HuH-7 (cell line): Measurements from ENCODE around the gene DMD.
"Not testable (repeated sequence)": the region's sequence is repeated elsewhere in the genome, so short reads cannot be mapped to it uniquely, and the experiment has no call there.

Experiments used
- DNase-seq: peaks from one replicate; pipeline ENCODE4 v3.0.0; 2011; ENCODE audit warnings: low spot score

DMD gene

GRCh38 chrX:32851556-32851955 is 359.8 kb downstream of the DMD start:
- DNase-seq = no peak

- no peak for DNase-seq
Measured at GRCh38 chrX:32847921-32848320, 363.4 kb downstream of the DMD start.

GRCh38 chrX:32842053-32842452 is 369.3 kb downstream of the DMD start:
- DNase-seq = no peak

- DNase-seq = no peak
Measured at GRCh38 chrX:32839781-32840180, 371.6 kb downstream of the DMD start.

GRCh38 chrX:32825009-32825408 is 386.3 kb downstream of the DMD start:
- no peak for DNase-seq

GRCh38 chrX:32804034-32804433 is 407.3 kb downstream of the DMD start:
- DNase-seq = no peak

GRCh38 chrX:32798990-32799389 is 412.4 kb downstream of the DMD start:
- DNase-seq = no peak

GRCh38 chrX:32788936-32789335 is 422.4 kb downstream of the DMD start:
- no peak for DNase-seq

- DNase-seq = no peak
Measured at GRCh38 chrX:32780109-32780508, 431.2 kb downstream of the DMD start.

GRCh38 chrX:32778965-32779364 is 432.4 kb downstream of the DMD start:
- DNase-seq = no peak

- no peak for DNase-seq
Measured at GRCh38 chrX:32774966-32775365, 436.4 kb downstream of the DMD start.

GRCh38 chrX:32749070-32749469 is 462.3 kb downstream of the DMD start:
- DNase-seq = no peak

- no peak for DNase-seq
Measured at GRCh38 chrX:32745323-32745722, 466.0 kb downstream of the DMD start.

- no peak for DNase-seq
Measured at GRCh38 chrX:32744921-32745320, 466.4 kb downstream of the DMD start.

- DNase-seq = no peak
Measured at GRCh38 chrX:32741910-32742309, 469.4 kb downstream of the DMD start.

GRCh38 chrX:32708542-32708941 is 502.8 kb downstream of the DMD start:
- no peak for DNase-seq

GRCh38 chrX:32705385-32705784 is 506.0 kb downstream of the DMD start:
- not testable (repeated sequence) for DNase-seq

- DNase-seq = no peak
Measured at GRCh38 chrX:32687379-32687778, 524.0 kb downstream of the DMD start.

GRCh38 chrX:32678487-32678886 is 532.9 kb downstream of the DMD start:
- no peak for DNase-seq

GRCh38 chrX:32673193-32673592 is 538.2 kb downstream of the DMD start:
- no peak for DNase-seq

- DNase-seq = no peak
Measured at GRCh38 chrX:32662516-32662915, 548.8 kb downstream of the DMD start.

- no peak for DNase-seq
Measured at GRCh38 chrX:32644476-32645245, 566.7 kb downstream of the DMD start.

GRCh38 chrX:32642283-32642682 is 569.1 kb downstream of the DMD start:
- DNase-seq = no peak

- DNase-seq = no peak
Measured at GRCh38 chrX:32618154-32618553, 593.2 kb downstream of the DMD start.
